ENCODE data around the gene ZNF385C.

DNA sequence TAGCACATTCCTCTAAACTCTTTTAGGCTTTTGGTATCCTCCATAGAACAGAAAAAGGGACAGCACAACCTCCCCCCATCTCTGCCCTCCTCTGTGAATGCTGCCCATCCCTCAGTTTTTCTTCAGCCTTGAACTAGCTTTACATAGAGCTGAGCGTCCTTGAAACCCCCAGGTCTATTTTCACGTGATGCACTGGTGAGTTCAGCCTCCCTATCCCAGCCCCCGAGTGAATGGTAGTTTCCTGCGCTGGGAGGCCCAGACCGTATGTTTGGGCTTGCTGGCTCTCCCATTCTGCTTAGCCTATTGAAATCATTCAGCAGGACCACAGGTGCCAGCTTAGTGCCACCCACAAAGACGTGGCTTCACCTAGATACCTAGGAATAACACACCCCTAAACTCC is 22.5 kb downstream of the ZNF385C start:
- no peak for TF ChIP-seq EZH2 (IDR thresholded peaks at IDR 0.05; ENCODE audit: borderline replicate concordance, low read depth, low read length, severe bottlenecking)
- TF ChIP-seq, protein P1, sequence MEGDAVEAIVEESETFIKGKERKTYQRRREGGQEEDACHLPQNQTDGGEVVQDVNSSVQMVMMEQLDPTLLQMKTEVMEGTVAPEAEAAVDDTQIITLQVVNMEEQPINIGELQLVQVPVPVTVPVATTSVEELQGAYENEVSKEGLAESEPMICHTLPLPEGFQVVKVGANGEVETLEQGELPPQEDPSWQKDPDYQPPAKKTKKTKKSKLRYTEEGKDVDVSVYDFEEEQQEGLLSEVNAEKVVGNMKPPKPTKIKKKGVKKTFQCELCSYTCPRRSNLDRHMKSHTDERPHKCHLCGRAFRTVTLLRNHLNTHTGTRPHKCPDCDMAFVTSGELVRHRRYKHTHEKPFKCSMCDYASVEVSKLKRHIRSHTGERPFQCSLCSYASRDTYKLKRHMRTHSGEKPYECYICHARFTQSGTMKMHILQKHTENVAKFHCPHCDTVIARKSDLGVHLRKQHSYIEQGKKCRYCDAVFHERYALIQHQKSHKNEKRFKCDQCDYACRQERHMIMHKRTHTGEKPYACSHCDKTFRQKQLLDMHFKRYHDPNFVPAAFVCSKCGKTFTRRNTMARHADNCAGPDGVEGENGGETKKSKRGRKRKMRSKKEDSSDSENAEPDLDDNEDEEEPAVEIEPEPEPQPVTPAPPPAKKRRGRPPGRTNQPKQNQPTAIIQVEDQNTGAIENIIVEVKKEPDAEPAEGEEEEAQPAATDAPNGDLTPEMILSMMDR (IDR thresholded peaks at IDR 0.05; ENCODE audit: borderline replicate concordance, extremely low read depth, low read length, poor library complexity, severe bottlenecking) = no peak
